Measurements from ENCODE around the gene ULK4.
"Not testable (repeated sequence)": the region's sequence is repeated elsewhere in the genome, so short reads cannot be mapped to it uniquely, and the experiment has no call there.

The ULK4 gene

GRCh38 chr3:41679374-41679773 lies 282.5 kb downstream of the ULK4 start:
- DNase-seq (ENCODE audit: low spot score) = no peak
- TF ChIP-seq CTCF (IDR thresholded peaks at IDR 0.05; ENCODE audit: borderline replicate concordance, control extremely low read depth, extremely low read depth, insufficient read depth, missing control alignments) = no peak
- in situ Hi-C loops (cut with MboI; ENCODE audit: low sequenced_read_pairs, unreplicated experiment) = no loop called here

DNA sequence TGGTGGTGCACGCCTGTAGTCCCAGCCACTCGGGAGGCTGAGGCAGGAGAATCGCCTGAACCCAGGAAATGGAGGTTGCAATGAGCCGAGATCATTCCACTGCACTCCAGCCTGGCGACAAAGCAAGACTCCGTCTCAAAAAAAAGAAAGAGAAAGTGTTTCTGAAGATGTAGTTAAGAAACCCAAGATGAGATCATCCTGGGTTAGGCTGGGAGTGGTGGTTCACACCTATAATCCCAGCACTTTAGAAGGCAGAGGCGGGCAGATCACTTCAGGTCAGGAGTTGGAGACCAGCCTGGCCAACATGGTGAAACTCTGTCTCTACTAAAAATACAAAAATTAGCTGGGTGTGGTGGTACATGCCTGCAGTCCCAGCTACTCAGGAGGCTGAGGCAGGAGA lies 286.8 kb downstream of the ULK4 start:
- DNase-seq (ENCODE audit: low spot score); in situ Hi-C loops (cut with MboI; ENCODE audit: low sequenced_read_pairs, unreplicated experiment): not testable (repeated sequence)

DNA sequence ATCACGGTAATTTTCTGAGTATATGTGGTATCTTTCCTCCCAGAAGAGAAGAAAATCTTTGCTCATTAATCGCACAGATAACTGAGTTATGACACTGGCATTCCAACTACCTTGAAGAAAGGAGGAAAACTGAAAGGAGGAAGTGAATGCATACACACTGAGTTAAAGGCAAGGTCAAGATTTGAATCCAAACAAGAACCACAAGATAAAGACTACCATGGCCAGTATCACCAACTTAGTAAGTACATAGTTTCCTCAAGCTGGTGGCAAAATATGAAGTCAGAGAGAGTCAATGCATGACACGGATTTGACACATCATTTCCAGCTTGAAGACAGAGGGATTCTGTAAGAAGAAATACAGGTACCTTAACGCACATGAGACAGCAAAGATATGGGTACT lies 287.5 kb downstream of the ULK4 start:
- TF ChIP-seq CTCF (IDR thresholded peaks at IDR 0.05; ENCODE audit: borderline replicate concordance, control extremely low read depth, extremely low read depth, insufficient read depth, missing control alignments) = no peak
- in situ Hi-C loops (cut with MboI; ENCODE audit: low sequenced_read_pairs, unreplicated experiment) = no loop called here
- DNase-seq (ENCODE audit: low spot score) = no peak

DNA sequence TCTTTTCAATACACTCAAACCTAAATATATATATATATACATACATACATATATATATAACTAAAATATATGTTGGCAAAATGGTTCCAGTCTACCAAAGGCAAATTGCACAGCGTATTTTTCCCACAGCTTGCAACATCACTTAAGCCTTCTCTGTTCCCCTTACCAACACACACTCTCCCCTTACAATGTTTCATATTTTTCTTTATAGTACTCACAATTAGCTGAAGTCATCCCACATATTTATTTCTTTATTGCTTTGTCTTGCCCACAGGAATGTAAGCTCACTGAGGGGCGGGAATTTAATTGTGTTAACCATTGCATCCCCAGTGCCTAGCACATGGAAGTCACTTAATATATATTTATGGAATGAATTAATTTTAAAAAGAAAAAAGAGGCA lies 288.3 kb downstream of the ULK4 start:
- TF ChIP-seq CTCF (IDR thresholded peaks at IDR 0.05; ENCODE audit: borderline replicate concordance, control extremely low read depth, extremely low read depth, insufficient read depth, missing control alignments) = no peak
- in situ Hi-C loops (cut with MboI; ENCODE audit: low sequenced_read_pairs, unreplicated experiment) = no loop called here
- DNase-seq (ENCODE audit: low spot score) = no peak

- in situ Hi-C loops (cut with MboI; ENCODE audit: low sequenced_read_pairs, unreplicated experiment) = no loop called here
- no peak for DNase-seq (ENCODE audit: low spot score)
- TF ChIP-seq CTCF (IDR thresholded peaks at IDR 0.05; ENCODE audit: borderline replicate concordance, control extremely low read depth, extremely low read depth, insufficient read depth, missing control alignments) = no peak
These were observed 293.5 kb downstream of the ULK4 start for GRCh38 chr3:41668379-41668778.

GRCh38 chr3:41662288-41662687 lies 299.6 kb downstream of the ULK4 start:
- TF ChIP-seq CTCF (IDR thresholded peaks at IDR 0.05; ENCODE audit: borderline replicate concordance, control extremely low read depth, extremely low read depth, insufficient read depth, missing control alignments) = no peak
- DNase-seq (ENCODE audit: low spot score) = no peak
- in situ Hi-C loops (cut with MboI; ENCODE audit: low sequenced_read_pairs, unreplicated experiment) = no loop called here

DNA sequence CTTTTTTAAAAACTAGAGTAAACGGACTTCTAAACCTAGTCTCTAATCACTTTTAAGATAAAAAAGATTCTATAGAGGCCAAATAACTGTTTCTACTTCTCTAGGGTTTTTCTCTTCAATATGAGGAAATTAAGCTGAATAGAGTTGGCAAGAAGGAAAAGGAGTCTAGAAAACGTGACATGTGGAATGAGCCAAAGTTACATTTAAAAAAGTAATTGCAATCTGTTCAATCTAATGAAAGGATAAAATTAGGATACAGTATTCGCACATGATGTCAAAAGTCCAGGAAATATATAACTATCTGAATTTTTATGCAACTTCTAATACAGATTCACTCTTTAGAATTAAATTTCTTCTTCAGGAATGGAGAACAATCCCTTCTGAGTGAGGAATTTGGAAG lies 300.1 kb downstream of the ULK4 start:
- in situ Hi-C loops (cut with MboI; ENCODE audit: low sequenced_read_pairs, unreplicated experiment) = no loop called here
- no peak for DNase-seq (ENCODE audit: low spot score)
- no peak for TF ChIP-seq CTCF (IDR thresholded peaks at IDR 0.05; ENCODE audit: borderline replicate concordance, control extremely low read depth, extremely low read depth, insufficient read depth, missing control alignments)

Measured in GM13976 (cell line).